DOHH2 (cell line): ENCODE results near the gene IFT25.

Source experiments
- EZH2phosphoT487 ChIP-seq: fragments of 200-600 bp; sonication (generic); IDR thresholded peaks from 2 replicates; pipeline ENCODE4 v1.6.1; 2017; ENCODE audit warnings: borderline replicate concordance, mild to moderate bottlenecking, antibody characterized with exemption, low read length, moderate library complexity, mixed read lengths
- TF ChIP-seq, protein P1 (sequence below): fragments of 200-600 bp; sonication (generic); IDR thresholded peaks from one replicate; pipeline ENCODE4 v1.5.1; 2014; ENCODE audit warnings: antibody characterized with exemption, mild to moderate bottlenecking, low read depth, low read length; ENCODE audit not compliant: poor library complexity, severe bottlenecking

DNA sequence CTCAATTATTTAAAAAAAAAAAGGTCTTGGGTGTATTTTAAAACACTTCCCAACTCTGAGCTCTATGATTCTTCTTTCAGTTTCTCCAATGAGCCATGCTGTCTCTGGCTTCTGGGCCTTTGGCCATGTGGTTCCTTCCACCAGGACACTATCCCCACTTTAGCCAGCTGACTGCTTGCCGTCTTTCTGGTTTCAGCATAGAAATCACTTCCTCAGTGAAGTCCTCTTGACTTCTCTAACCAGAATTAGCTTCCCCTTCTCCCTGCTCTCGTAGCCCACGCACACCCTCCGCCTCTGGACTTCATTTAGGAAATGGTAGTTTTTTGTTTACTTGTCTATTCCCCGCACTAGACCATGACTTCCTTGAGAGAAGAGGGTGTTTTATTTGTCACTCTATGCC, 52.6 kb downstream of the IFT25 start:
- TF ChIP-seq, protein P1, sequence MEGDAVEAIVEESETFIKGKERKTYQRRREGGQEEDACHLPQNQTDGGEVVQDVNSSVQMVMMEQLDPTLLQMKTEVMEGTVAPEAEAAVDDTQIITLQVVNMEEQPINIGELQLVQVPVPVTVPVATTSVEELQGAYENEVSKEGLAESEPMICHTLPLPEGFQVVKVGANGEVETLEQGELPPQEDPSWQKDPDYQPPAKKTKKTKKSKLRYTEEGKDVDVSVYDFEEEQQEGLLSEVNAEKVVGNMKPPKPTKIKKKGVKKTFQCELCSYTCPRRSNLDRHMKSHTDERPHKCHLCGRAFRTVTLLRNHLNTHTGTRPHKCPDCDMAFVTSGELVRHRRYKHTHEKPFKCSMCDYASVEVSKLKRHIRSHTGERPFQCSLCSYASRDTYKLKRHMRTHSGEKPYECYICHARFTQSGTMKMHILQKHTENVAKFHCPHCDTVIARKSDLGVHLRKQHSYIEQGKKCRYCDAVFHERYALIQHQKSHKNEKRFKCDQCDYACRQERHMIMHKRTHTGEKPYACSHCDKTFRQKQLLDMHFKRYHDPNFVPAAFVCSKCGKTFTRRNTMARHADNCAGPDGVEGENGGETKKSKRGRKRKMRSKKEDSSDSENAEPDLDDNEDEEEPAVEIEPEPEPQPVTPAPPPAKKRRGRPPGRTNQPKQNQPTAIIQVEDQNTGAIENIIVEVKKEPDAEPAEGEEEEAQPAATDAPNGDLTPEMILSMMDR: no peak
- TF ChIP-seq EZH2phosphoT487: no peak
